H1 (cell line): Measurements from ENCODE around the gene SNTN.

Experiments used
- CEBPB ChIP-seq: IDR thresholded peaks from 2 replicates; pipeline ENCODE4 v1.6.1; 2012; ENCODE audit warnings: low read depth, low read length
- CTCF ChIP-seq, 3 experiments: IDR thresholded peaks; 1 replicate in 2 of 3; 2 replicates in 1 of 3; pipeline versions ENCODE4 v1.5.1 to v1.6.1; 2011; ENCODE audit warnings: low read length in 3 of 3, mild to moderate bottlenecking in 3 of 3, inconsistent platforms in 2 of 3, low read depth in 1 of 3, moderate library complexity in 1 of 3; ENCODE audit not compliant: insufficient read depth in 1 of 3; ENCODE audit errors: control extremely low read depth in 1 of 3
- EP300 ChIP-seq, 2 experiments: IDR thresholded peaks; 1 replicate in 1 of 2; 2 replicates in 1 of 2; pipeline ENCODE4 v1.6.1; 2011 to 2012; ENCODE audit warnings: low read depth in 2 of 2, low read length in 2 of 2, mild to moderate bottlenecking in 2 of 2, borderline replicate concordance in 1 of 2, inconsistent platforms in 1 of 2, moderate library complexity in 1 of 2
- GABPA ChIP-seq: IDR thresholded peaks from 2 replicates; pipeline ENCODE4 v1.6.1; 2011; ENCODE audit warnings: mild to moderate bottlenecking, low read length, moderate library complexity, borderline replicate concordance; ENCODE audit not compliant: insufficient read depth
- HDAC2 ChIP-seq, 2 experiments: fragments of 300-600 bp in 1 of 2; sonication (generic) in 1 of 2; IDR thresholded peaks; 2 replicates each; pipeline ENCODE4 v1.6.1; 2011 to 2012; ENCODE audit warnings: low read depth in 2 of 2, low read length in 2 of 2, mild to moderate bottlenecking in 2 of 2, moderate library complexity in 2 of 2, borderline replicate concordance in 1 of 2, inconsistent platforms in 1 of 2
- JUN ChIP-seq: IDR thresholded peaks from 2 replicates; pipeline ENCODE4 v1.6.1; 2011; ENCODE audit warnings: low read depth, mild to moderate bottlenecking, improper control_type of control experiment, low read length
- JUND ChIP-seq: IDR thresholded peaks from 2 replicates; pipeline ENCODE4 v1.6.1; 2011; ENCODE audit warnings: mild to moderate bottlenecking, improper control_type of control experiment, low read length
- POLR2A ChIP-seq, 2 experiments: IDR thresholded peaks; 1 replicate in 1 of 2; 2 replicates in 1 of 2; pipeline ENCODE4 v1.6.1; 2011; ENCODE audit warnings: low read depth in 2 of 2, low read length in 2 of 2, mild to moderate bottlenecking in 2 of 2; ENCODE audit errors: control extremely low read depth in 1 of 2
- RXRA ChIP-seq: IDR thresholded peaks from 2 replicates; pipeline ENCODE4 v1.6.1; 2011; ENCODE audit warnings: low read depth, mild to moderate bottlenecking, low read length, moderate library complexity; ENCODE audit not compliant: insufficient read depth
- SP1 ChIP-seq: IDR thresholded peaks from 2 replicates; pipeline ENCODE4 v1.6.1; 2011; ENCODE audit warnings: low read depth, low read length
- TAF1 ChIP-seq: IDR thresholded peaks from 2 replicates; pipeline ENCODE4 v1.6.1; 2011; ENCODE audit warnings: mild to moderate bottlenecking, low read depth, low read length
- YY1 ChIP-seq: IDR thresholded peaks from 2 replicates; pipeline ENCODE4 v1.6.1; 2011; ENCODE audit warnings: low read depth, mild to moderate bottlenecking, low read length
- ZNF274 ChIP-seq: IDR thresholded peaks from 2 replicates; pipeline ENCODE4 v1.7.0; 2012; ENCODE audit warnings: low read length, borderline replicate concordance; ENCODE audit errors: extremely low read depth
- TF ChIP-seq, protein P1 (sequence below): IDR thresholded peaks from 2 replicates; pipeline ENCODE4 v1.6.1; 2012; ENCODE audit warnings: inconsistent platforms

DNA sequence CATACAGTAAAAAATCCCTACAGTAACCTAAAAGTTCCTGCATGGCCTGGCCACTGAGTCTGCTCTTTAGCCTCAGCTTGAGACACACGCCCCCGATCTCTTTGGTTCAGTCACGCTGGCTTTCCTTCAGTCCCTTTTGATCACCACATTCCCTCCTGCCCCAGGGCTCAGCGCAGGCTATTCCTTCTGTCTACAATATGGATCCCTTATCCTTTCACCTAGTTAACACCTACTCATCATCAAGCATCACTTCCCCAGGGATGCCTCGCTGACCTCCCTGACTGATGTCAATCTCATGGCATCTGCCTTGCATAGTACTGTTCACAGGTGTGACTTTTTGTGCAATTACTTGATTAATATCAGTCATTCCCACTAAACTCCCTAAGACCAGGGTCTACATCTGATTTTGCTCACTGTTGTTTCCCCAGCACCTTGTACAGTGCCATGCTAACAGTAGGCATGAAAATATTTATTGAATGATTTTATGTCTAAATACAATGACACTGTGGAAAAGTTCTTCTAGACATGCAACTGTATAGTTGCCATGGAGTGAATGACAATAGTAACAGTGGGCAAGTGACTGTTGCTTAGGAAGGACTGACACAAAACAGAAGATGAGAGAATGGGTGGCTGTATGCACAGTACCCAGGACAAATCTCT is at the start of gene SNTN:
- no peak for TF ChIP-seq TAF1
- no peak for TF ChIP-seq YY1
- no peak for TF ChIP-seq RXRA
- TF ChIP-seq CTCF (IDR thresholded peaks at IDR 0.05; ENCODE audit: control extremely low read depth in 1 of 3, insufficient read depth in 1 of 3, low read depth in 1 of 3, low read length in 3 of 3), result no peak
- no peak for TF ChIP-seq GABPA
- no peak for TF ChIP-seq POLR2A (IDR thresholded peaks at IDR 0.05; ENCODE audit: control extremely low read depth in 1 of 2, low read depth in 2 of 2, low read length in 2 of 2)
- TF ChIP-seq JUND, result no peak
- TF ChIP-seq JUN, result no peak
- no peak for TF ChIP-seq EP300 (IDR thresholded peaks at IDR 0.05; ENCODE audit: borderline replicate concordance in 1 of 2, low read depth in 2 of 2, low read length in 2 of 2)
- TF ChIP-seq CEBPB, result no peak
- TF ChIP-seq, protein P1, sequence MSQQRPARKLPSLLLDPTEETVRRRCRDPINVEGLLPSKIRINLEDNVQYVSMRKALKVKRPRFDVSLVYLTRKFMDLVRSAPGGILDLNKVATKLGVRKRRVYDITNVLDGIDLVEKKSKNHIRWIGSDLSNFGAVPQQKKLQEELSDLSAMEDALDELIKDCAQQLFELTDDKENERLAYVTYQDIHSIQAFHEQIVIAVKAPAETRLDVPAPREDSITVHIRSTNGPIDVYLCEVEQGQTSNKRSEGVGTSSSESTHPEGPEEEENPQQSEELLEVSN, result no peak
- no peak for TF ChIP-seq HDAC2 (IDR thresholded peaks at IDR 0.05; ENCODE audit: borderline replicate concordance in 1 of 2, low read depth in 2 of 2, low read length in 2 of 2)
- TF ChIP-seq SP1, result no peak
- no peak for TF ChIP-seq ZNF274
